ENCODE results near the gene SH3BP5. TPM values are rescaled to one million over a fixed set of nuclear protein-coding genes. Genes with fewer than 3 reads are reported as not detected.

SH3BP5 gene
- total and polyA plus RNA-seq, 4 donors, result 50.3 to 76.6 (median 67.3) TPM

DNA sequence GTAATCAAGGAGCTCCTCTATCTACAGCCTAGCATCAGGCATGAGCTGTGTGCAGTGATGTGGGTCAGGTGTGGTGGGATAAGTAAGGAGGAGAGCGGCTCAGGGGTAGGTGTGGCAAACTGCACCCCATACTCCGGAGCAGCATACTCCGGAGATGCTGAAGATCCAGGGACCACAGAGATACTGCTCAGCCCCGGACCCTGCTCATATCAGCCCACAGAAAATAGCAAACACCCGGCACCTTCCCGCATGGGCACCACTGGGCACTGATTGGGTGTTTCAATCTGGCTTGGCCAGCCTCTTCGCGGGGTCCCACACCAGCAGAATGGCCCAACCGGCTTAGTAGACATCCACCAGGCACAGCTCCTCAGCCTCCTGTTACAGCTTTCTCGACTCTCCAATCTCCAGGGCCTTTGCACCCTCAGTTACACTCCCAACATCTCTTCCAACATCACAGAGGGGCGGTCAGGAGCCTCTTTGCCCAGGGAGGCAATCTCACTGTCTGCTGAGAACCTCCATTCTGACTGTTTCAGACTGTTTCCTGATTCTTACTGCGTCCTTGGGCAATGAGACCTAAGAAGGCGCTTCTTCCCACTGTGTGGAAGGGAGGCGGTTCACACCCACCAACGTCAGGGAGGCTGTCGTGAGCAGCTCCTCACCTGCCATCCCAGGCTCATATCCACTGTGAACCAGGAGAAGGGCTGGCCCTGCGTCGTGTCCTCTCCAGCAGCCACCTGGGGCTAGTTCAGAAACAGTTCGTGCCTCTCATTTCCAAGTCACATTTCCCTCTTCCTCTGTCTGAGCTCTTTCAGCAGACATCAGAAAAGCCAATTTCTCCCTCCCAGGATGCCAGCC lies 66.5 kb downstream of the SH3BP5 start:
- peaks cover 0 to 30% (median 0%) of the 10 kb centered on the region in 5 donors for H3K4me1 ChIP-seq (ENCODE audit: control insufficient read depth in 5 of 5, insufficient read depth in 5 of 5, low read length in 5 of 5)
- peak overlapping the region in 1 of 2 donors; percentile 7 for H3K27ac ChIP-seq (ENCODE audit: low read depth in 1 of 2, low read length in 1 of 2)
- DNase-seq (no peak), ATAC-seq (ENCODE audit: insufficient read depth, low FRiP score) (no peak)
- TF ChIP-seq, protein P1, sequence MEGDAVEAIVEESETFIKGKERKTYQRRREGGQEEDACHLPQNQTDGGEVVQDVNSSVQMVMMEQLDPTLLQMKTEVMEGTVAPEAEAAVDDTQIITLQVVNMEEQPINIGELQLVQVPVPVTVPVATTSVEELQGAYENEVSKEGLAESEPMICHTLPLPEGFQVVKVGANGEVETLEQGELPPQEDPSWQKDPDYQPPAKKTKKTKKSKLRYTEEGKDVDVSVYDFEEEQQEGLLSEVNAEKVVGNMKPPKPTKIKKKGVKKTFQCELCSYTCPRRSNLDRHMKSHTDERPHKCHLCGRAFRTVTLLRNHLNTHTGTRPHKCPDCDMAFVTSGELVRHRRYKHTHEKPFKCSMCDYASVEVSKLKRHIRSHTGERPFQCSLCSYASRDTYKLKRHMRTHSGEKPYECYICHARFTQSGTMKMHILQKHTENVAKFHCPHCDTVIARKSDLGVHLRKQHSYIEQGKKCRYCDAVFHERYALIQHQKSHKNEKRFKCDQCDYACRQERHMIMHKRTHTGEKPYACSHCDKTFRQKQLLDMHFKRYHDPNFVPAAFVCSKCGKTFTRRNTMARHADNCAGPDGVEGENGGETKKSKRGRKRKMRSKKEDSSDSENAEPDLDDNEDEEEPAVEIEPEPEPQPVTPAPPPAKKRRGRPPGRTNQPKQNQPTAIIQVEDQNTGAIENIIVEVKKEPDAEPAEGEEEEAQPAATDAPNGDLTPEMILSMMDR (IDR thresholded peaks at IDR 0.05; ENCODE audit: control extremely low read depth, extremely low read depth), result no peak
- WGBS, 2 donors, result 86% methylated on average over 19 of the region's 19 CpGs
- no peak overlapping the region for H3K4me3 ChIP-seq
- peaks cover 0 to 23% (median 0%) of the 10 kb centered on the region in 4 donors for H3K36me3 ChIP-seq (ENCODE audit: control insufficient read depth in 4 of 4, insufficient read depth in 4 of 4, low read length in 4 of 4)
- no peak overlapping the region for H3K9ac ChIP-seq (ENCODE audit: insufficient read depth in 1 of 2, low read length in 2 of 2)
- no peaks in the 10 kb centered on the region for H3K27me3 ChIP-seq (ENCODE audit: control insufficient read depth in 3 of 3, insufficient read depth in 3 of 3, low read length in 2 of 3)
- H3K9me3 ChIP-seq (ENCODE audit: control insufficient read depth in 4 of 4, insufficient read depth in 3 of 4, low read length in 3 of 4), result no peaks in the 10 kb centered on the region

DNA sequence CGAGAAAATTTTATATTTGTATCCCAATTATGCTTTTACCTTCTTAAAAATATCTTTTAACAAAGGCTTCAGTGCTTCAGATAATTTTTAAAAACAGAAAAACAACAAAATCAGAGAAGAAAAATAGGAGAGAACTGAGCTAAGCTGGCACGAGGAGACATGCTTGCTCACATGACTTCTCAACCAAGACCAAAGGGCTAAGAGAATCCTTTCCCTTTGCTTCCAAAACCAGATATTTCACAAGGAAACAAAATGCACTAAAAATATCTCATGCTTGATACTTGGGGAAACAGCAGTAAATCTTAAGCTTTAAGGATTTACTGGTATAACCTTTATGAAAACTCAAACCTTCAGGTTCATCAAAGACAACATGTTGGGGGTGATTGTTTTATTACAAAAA lies 67.9 kb downstream of the SH3BP5 start:
- no peak overlapping the region for H3K27ac ChIP-seq (ENCODE audit: low read depth in 1 of 2, low read length in 1 of 2)

DNA sequence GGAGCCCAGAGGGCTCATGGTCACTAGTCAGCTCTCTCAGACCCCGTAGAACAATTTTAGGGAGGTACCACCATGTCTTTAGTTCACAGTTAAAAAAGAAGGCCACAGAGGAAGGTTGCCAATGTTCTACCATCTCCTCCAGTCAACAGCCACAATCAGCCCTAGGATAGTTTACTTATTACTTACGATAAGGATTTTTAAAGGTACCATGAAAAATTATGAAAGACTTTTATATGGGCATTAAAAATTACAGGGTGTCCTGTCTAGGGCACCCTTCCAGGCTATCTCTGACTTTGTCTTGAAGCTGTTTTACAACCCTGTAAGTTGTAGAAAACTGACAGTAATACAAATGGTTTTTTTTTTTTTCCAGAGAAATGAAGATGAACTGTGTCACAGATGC lies 68.5 kb downstream of the SH3BP5 start:
- Histone ChIP-seq H3K9me3 (ENCODE audit: control insufficient read depth in 4 of 4, insufficient read depth in 3 of 4, low read length in 3 of 4) (peaks cover 0 to 3% (median 0%) of the 10 kb centered on the region in 4 donors), H3K4me3 (no peak overlapping the region), H3K36me3 (ENCODE audit: control insufficient read depth in 4 of 4, insufficient read depth in 4 of 4, low read length in 4 of 4) (peaks cover 0 to 31% (median 0%) of the 10 kb centered on the region in 4 donors), H3K27ac (ENCODE audit: low read depth in 1 of 2, low read length in 1 of 2) (no peak overlapping the region), H3K27me3 (ENCODE audit: control insufficient read depth in 3 of 3, insufficient read depth in 3 of 3, low read length in 2 of 3) (no peaks in the 10 kb centered on the region), H3K4me1 (ENCODE audit: control insufficient read depth in 5 of 5, insufficient read depth in 5 of 5, low read length in 5 of 5) (peaks cover 0 to 15% (median 0%) of the 10 kb centered on the region in 5 donors), H3K9ac (ENCODE audit: insufficient read depth in 1 of 2, low read length in 2 of 2) (no peak overlapping the region)
- ATAC-seq (ENCODE audit: insufficient read depth, low FRiP score) (no peak), DNase-seq (no peak)
- WGBS, 2 donors, result 64 to 84% methylated on average over 2 of the region's 2 CpGs
- TF ChIP-seq, protein P1 (IDR thresholded peaks at IDR 0.05; ENCODE audit: control extremely low read depth, extremely low read depth), result no peak

More for the DNA sequence above, 67.9 kb downstream of the SH3BP5 start:
- no peak overlapping the region for H3K9ac ChIP-seq (ENCODE audit: insufficient read depth in 1 of 2, low read length in 2 of 2)
- no peak for ATAC-seq (ENCODE audit: insufficient read depth, low FRiP score)
- no peak overlapping the region for H3K4me3 ChIP-seq
- TF ChIP-seq, protein P1 (IDR thresholded peaks at IDR 0.05; ENCODE audit: control extremely low read depth, extremely low read depth), result no peak
- WGBS, 2 donors, result 71 to 77% methylated on average over 2 of the region's 2 CpGs
- peaks cover 0 to 20% (median 0%) of the 10 kb centered on the region in 5 donors for H3K4me1 ChIP-seq (ENCODE audit: control insufficient read depth in 5 of 5, insufficient read depth in 5 of 5, low read length in 5 of 5)
- no peak for DNase-seq
- H3K9me3 ChIP-seq (ENCODE audit: control insufficient read depth in 4 of 4, insufficient read depth in 3 of 4, low read length in 3 of 4), result peaks cover 0 to 3% (median 0%) of the 10 kb centered on the region in 4 donors
- no peaks in the 10 kb centered on the region for H3K27me3 ChIP-seq (ENCODE audit: control insufficient read depth in 3 of 3, insufficient read depth in 3 of 3, low read length in 2 of 3)
- peaks cover 0 to 33% (median 0%) of the 10 kb centered on the region in 4 donors for H3K36me3 ChIP-seq (ENCODE audit: control insufficient read depth in 4 of 4, insufficient read depth in 4 of 4, low read length in 4 of 4)
